Ectodermal cell (in vitro differentiated cells): ENCODE data around the gene PPARD.
"Not testable (repeated sequence)": the region's sequence is repeated elsewhere in the genome, so short reads cannot be mapped to it uniquely, and the experiment has no call there.

Source experiments
- H3K27ac ChIP-seq: 2 replicates; pipeline ENCODE4 v1.7.0; 2013; ENCODE audit warnings: mild to moderate bottlenecking, low read depth, low read length; ENCODE audit not compliant: insufficient read depth, poor library complexity, severe bottlenecking
- H3K27me3 ChIP-seq: 2 replicates; pipeline ENCODE4 v1.7.0; 2013; ENCODE audit warnings: mild to moderate bottlenecking, low read length; ENCODE audit not compliant: insufficient read depth, control insufficient read depth, poor library complexity, severe bottlenecking
- H3K36me3 ChIP-seq: one replicate; pipeline ENCODE4 v1.7.0; 2013; ENCODE audit warnings: low read length; ENCODE audit not compliant: control insufficient read depth, insufficient read depth
- H3K4me1 ChIP-seq: one replicate; pipeline ENCODE4 v1.7.0; 2013; ENCODE audit warnings: low read length; ENCODE audit not compliant: control insufficient read depth, insufficient read depth
- H3K4me3 ChIP-seq: 2 replicates; pipeline ENCODE4 v1.7.0; 2013; ENCODE audit warnings: low read depth, low read length, control low read depth; ENCODE audit not compliant: insufficient read depth
- H3K9me3 ChIP-seq: 2 replicates; pipeline ENCODE4 v1.7.0; 2013; ENCODE audit warnings: mild to moderate bottlenecking, low read length, moderate library complexity; ENCODE audit not compliant: control insufficient read depth
- WGBS, 2 experiments: methylation state at CpG; one replicate each; pipeline ENCODE4 v1.1.7; 2013; ENCODE audit warnings: missing lambda C conversion rate in 2 of 2; 5-methylcytosine and 5-hydroxymethylcytosine counted together

Gene PPARD

GRCh38 chr6:35438378-35439065 is 96.2 kb downstream of the PPARD start:
- H3K9me3 ChIP-seq, H3K4me3 ChIP-seq, H3K4me1 ChIP-seq, H3K27me3 ChIP-seq, H3K27ac ChIP-seq, H3K36me3 ChIP-seq: not testable (repeated sequence)
- WGBS, 2 experiments = 85 to 88% methylated on average over 6 to 7 of the region's 7 CpGs

DNA sequence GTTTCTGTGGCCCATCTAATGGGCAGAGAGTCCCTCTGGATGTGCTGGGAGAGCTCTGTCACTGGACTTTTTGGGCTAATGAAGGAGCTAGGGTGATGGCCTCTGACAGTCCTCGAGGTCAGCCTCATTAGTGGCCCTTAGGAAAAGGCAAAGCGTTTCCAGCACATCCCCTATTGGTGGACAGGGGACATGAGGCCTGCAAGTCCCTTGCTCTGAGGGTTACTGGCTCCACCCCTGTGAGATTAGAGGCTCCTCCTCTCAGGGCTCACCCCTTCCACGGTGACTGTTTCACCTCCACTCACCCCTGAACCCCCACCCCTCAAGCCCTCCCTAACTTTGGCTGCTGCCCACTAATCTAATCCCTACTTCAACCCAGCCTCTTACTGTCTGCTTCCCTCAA is 97.0 kb downstream of the PPARD start:
- 38 to 39% methylated on average over 3 of the region's 3 CpGs for WGBS, 2 experiments
- no peak overlapping the region for H3K4me3 ChIP-seq
- H3K4me1 ChIP-seq = no peaks in the 10 kb centered on the region
- no peaks in the 10 kb centered on the region for H3K36me3 ChIP-seq
- H3K27me3 ChIP-seq = no peaks in the 10 kb centered on the region
- no peak overlapping the region for H3K27ac ChIP-seq
- no peaks in the 10 kb centered on the region for H3K9me3 ChIP-seq

DNA sequence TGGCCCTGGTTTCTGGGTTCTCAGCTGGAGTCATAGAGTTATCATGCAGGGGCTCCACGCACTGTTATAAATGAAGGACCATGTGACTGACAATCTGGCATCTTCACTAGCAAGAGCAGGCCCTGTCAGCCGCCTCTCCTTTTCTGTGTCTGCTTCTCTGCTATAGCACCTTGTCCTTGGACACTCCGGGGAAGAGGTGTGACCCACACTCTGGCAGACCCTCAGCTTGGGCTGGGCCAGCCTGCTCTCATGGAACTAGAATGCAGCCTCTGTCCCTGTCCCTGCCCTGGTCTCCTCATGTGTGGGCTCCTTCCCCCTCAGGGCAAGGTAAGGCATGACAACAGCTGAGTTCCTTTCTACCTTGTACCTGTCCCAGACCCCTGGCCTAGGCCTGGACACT is 98.8 kb downstream of the PPARD start:
- 75 to 76% methylated on average over 3 of the region's 3 CpGs for WGBS, 2 experiments
- no peaks in the 10 kb centered on the region for H3K4me1 ChIP-seq
- H3K4me3 ChIP-seq = no peak overlapping the region
- H3K9me3 ChIP-seq = no peaks in the 10 kb centered on the region
- H3K36me3 ChIP-seq = no peaks in the 10 kb centered on the region
- no peaks in the 10 kb centered on the region for H3K27me3 ChIP-seq
- no peak overlapping the region for H3K27ac ChIP-seq

GRCh38 chr6:35441642-35442041 is 99.3 kb downstream of the PPARD start:
- no peaks in the 10 kb centered on the region for H3K36me3 ChIP-seq
- no peak overlapping the region for H3K27ac ChIP-seq
- no peaks in the 10 kb centered on the region for H3K9me3 ChIP-seq
- no peaks in the 10 kb centered on the region for H3K4me1 ChIP-seq
- no peaks in the 10 kb centered on the region for H3K27me3 ChIP-seq
- WGBS, 2 experiments = 92 to 93% methylated on average over 3 to 4 of the region's 4 CpGs
- H3K4me3 ChIP-seq = no peak overlapping the region

GRCh38 chr6:35442693-35443092 is 100.3 kb downstream of the PPARD start:
- no peak overlapping the region for H3K4me3 ChIP-seq
- no peaks in the 10 kb centered on the region for H3K4me1 ChIP-seq
- WGBS, 2 experiments = 93% methylated on average over 5 of the region's 5 CpGs
- no peaks in the 10 kb centered on the region for H3K27me3 ChIP-seq
- no peaks in the 10 kb centered on the region for H3K9me3 ChIP-seq
- H3K27ac ChIP-seq = no peak overlapping the region
- no peaks in the 10 kb centered on the region for H3K36me3 ChIP-seq

DNA sequence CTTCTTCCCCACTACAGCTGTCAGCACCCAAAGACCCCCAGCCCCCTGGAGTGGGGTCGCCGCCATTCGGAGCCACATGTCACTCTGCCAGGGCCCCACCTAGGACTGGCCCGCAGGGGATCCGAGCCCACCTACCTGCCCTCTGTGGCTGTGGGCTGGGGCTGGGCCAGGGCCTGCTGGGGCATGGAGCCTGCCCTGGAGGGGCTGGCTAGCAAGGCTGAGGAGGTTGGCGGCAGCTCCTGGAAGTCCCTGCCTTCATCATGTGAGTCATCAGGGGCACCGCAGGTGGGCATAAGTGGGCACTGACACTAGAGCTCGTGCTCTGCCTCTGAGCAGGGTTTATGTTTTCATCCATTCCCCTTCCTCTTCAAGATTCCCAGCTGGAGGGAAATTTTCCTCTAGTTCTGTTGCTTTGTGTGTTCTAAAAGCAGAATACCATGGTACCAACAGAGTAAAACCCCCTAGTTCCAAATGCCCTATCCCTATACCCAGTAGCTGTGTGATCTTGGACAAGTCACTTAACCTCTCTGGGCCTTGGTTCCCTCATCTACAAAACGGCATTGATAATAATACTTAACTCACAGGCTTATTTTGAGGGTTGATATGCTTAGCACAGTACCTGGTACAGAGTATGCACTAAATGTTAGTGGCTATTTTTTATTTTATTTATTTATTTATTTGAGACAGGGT is 101.1 kb downstream of the PPARD start:
- H3K4me1 ChIP-seq = no peaks in the 10 kb centered on the region
- WGBS, 2 experiments = 88 to 89% methylated on average over 9 of the region's 9 CpGs
- H3K27me3 ChIP-seq = no peaks in the 10 kb centered on the region
- H3K9me3 ChIP-seq = no peaks in the 10 kb centered on the region
- no peak overlapping the region for H3K4me3 ChIP-seq
- no peaks in the 10 kb centered on the region for H3K36me3 ChIP-seq
- no peak overlapping the region for H3K27ac ChIP-seq

- Histone ChIP-seq H3K4me3 (no peak overlapping the region), H3K27ac (no peak overlapping the region), H3K27me3 (peaks cover 12% of the 10 kb centered on the region), H3K36me3 (no peaks in the 10 kb centered on the region), H3K4me1 (no peaks in the 10 kb centered on the region), H3K9me3 (no peaks in the 10 kb centered on the region)
- 89 to 93% methylated on average over 7 of the region's 7 CpGs for WGBS, 2 experiments
These were observed 103.3 kb downstream of the PPARD start for GRCh38 chr6:35445691-35446090.

DNA sequence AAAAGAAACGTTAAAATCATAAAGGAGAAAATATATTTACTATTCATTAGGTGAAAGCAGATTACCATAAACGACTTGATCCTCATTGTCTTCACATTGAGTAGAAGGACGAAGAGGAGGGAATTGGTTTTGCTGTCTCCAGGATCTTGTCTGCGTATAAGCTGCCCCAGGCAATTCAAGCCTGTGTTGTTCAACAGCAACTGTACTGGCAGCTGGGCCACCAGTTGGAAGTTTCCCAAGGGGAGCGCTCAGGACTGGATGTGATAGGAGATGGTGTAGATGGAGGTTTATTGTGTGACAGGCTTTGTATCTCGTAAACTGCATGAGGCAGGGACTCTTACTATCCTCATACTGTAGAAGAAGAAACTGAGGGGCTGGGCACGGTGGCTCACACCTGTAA is 105.8 kb downstream of the PPARD start:
- 80% methylated on average over 7 of the region's 7 CpGs for WGBS, 2 experiments
- no peak overlapping the region for H3K27ac ChIP-seq

GRCh38 chr6:35449287-35449881 is 107.0 kb downstream of the PPARD start:
- Histone ChIP-seq H3K36me3 (no peaks in the 10 kb centered on the region), H3K4me3 (no peak overlapping the region), H3K9me3 (no peaks in the 10 kb centered on the region), H3K27me3 (peaks cover 25% of the 10 kb centered on the region), H3K27ac (no peak overlapping the region), H3K4me1 (peaks cover 14% of the 10 kb centered on the region)
- 42 to 47% methylated on average over 14 of the region's 14 CpGs for WGBS, 2 experiments

More for the DNA sequence above, 105.8 kb downstream of the PPARD start:
- no peaks in the 10 kb centered on the region for H3K9me3 ChIP-seq
- H3K36me3 ChIP-seq = no peaks in the 10 kb centered on the region
- peaks cover 4% of the 10 kb centered on the region for H3K4me1 ChIP-seq
- no peak overlapping the region for H3K4me3 ChIP-seq
- peaks cover 21% of the 10 kb centered on the region for H3K27me3 ChIP-seq

DNA sequence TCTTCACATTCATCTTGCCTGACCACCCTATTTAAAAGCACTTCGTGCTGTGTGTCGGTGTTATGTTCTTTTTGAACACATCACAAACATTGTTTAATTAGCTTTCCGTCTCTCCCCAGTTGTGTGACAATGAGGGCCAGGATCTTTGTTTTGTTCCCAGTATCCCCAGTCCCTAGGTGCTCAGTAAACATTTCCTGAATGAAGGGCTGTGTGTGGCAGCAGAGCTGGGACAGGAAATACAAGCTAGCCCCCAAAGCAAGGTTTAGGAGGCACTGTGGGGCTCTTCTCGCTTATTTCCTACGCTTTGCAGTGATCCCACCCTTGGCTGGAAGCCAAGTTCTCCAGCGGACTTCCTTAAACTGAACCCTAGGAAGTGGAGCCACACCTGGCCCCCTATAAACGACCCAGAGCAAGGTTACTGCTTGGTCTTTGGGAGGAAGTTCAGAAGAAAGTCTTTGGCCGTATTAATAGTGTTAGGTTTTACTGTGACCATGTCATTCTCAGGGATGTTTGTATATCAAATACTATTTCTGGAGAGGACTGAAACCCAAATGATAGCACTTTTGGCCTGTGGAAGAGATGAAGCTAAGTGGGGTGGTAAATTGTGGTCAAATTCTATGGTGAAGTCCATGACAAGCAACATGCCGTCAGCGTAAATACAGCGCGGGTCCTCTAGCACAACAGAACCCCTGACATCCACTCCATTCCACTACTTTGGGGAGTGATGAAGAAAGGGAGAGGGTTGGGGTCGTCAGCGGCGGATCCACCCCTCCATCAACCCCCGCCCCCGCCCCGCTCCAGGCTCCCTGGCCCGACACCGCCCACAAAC is 109.2 kb downstream of the PPARD start:
- Histone ChIP-seq H3K4me1 (peaks cover 21% of the 10 kb centered on the region), H3K4me3 (no peak overlapping the region), H3K9me3 (no peaks in the 10 kb centered on the region), H3K27ac (no peak overlapping the region), H3K36me3 (no peaks in the 10 kb centered on the region), H3K27me3 (peaks cover 25% of the 10 kb centered on the region)
- WGBS, 2 experiments = 31 to 52% methylated on average over 11 to 20 of the region's 20 CpGs
